Liver (tissue), 9 donors: ENCODE measurements around the gene GMDS. TPM values are rescaled to one million over a fixed set of nuclear protein-coding genes. Genes with fewer than 3 reads are reported as not detected.

Experiments
- DNase-seq: peaks from one replicate; pipeline ENCODE4 v3.0.0-alpha.2; 2017; ENCODE audit warnings: low spot score
- H3K27ac ChIP-seq, 2 donors: one replicate each; pipeline ENCODE4 v1.7.0; 2013; ENCODE audit warnings: inconsistent platforms in 2 of 2, low read length in 2 of 2, control low read depth in 1 of 2, low read depth in 1 of 2, mild to moderate bottlenecking in 1 of 2
- H3K27me3 ChIP-seq, 4 donors: one replicate each; pipeline versions ENCODE4 v1.6.1 to v1.7.0; 2013; ENCODE audit warnings: low read length in 3 of 4, inconsistent platforms in 1 of 4, mild to moderate bottlenecking in 1 of 4, moderate library complexity in 1 of 4; ENCODE audit not compliant: control insufficient read depth in 4 of 4, insufficient read depth in 4 of 4
- H3K36me3 ChIP-seq, 4 donors: one replicate each; pipeline versions ENCODE4 v1.6.1 to v1.7.0; 2013; ENCODE audit warnings: low read length in 3 of 4, mild to moderate bottlenecking in 3 of 4, low read depth in 1 of 4, moderate library complexity in 1 of 4; ENCODE audit not compliant: control insufficient read depth in 4 of 4, insufficient read depth in 3 of 4
- H3K4me1 ChIP-seq, 4 donors: one replicate each; pipeline versions ENCODE4 v1.6.1 to v1.7.0; 2013; ENCODE audit warnings: low read length in 3 of 4, mild to moderate bottlenecking in 3 of 4, moderate library complexity in 1 of 4; ENCODE audit not compliant: control insufficient read depth in 4 of 4, insufficient read depth in 4 of 4
- H3K4me3 ChIP-seq, 3 donors: one replicate each; pipeline versions ENCODE4 v1.6.1 to v1.7.0; 2013; ENCODE audit warnings: low read length in 3 of 3, control low read depth in 1 of 3, low read depth in 1 of 3, mild to moderate bottlenecking in 1 of 3
- H3K9ac ChIP-seq, 2 donors: one replicate each; pipeline ENCODE4 v1.7.0; 2013; ENCODE audit warnings: low read length in 2 of 2, mild to moderate bottlenecking in 2 of 2, moderate library complexity in 2 of 2, control low read depth in 1 of 2, low read depth in 1 of 2
- H3K9me3 ChIP-seq, 4 donors: one replicate each; pipeline versions ENCODE4 v1.6.1 to v1.7.0; 2013; ENCODE audit warnings: low read length in 3 of 4; ENCODE audit not compliant: control insufficient read depth in 4 of 4
- EGR1 ChIP-seq, 2 donors: IDR thresholded peaks; 2 replicates each; pipeline ENCODE4 v1.6.1; 2016 to 2018; ENCODE audit warnings: antibody characterized with exemption in 2 of 2, low read depth in 2 of 2
- FOXA1 ChIP-seq: IDR thresholded peaks from 2 replicates; pipeline ENCODE4 v1.6.1; 2016; ENCODE audit warnings: antibody characterized with exemption
- FOXA2 ChIP-seq: IDR thresholded peaks from 2 replicates; pipeline ENCODE4 v1.6.1; 2016; ENCODE audit warnings: antibody characterized with exemption
- GABPA ChIP-seq, 2 donors: IDR thresholded peaks in 1 of 2; conservative IDR thresholded peaks in 1 of 2; 2 replicates each; pipeline ENCODE4 v1.6.1; 2016; ENCODE audit warnings: antibody characterized with exemption in 2 of 2, mild to moderate bottlenecking in 1 of 2, moderate library complexity in 1 of 2
- HNF4A ChIP-seq, 2 donors: conservative IDR thresholded peaks; 2 replicates each; pipeline ENCODE4 v1.6.1; 2016; ENCODE audit warnings: antibody characterized with exemption in 2 of 2, mild to moderate bottlenecking in 2 of 2
- JUND ChIP-seq, 2 donors: IDR thresholded peaks; 2 replicates each; pipeline ENCODE4 v1.6.1; 2016; ENCODE audit warnings: antibody characterized with exemption in 2 of 2
- RAD21 ChIP-seq, 2 donors: IDR thresholded peaks; 2 replicates each; pipeline ENCODE4 v1.6.1; 2016; ENCODE audit warnings: antibody characterized with exemption in 2 of 2, mild to moderate bottlenecking in 2 of 2
- SP1 ChIP-seq: IDR thresholded peaks from 2 replicates; pipeline ENCODE4 v1.6.1; 2018; ENCODE audit warnings: antibody characterized with exemption, mild to moderate bottlenecking
- TAF1 ChIP-seq: conservative IDR thresholded peaks from 2 replicates; pipeline ENCODE4 v1.6.1; 2016; ENCODE audit warnings: antibody characterized with exemption, mild to moderate bottlenecking
- YY1 ChIP-seq: IDR thresholded peaks from 2 replicates; pipeline ENCODE4 v1.6.1; 2016; ENCODE audit warnings: antibody characterized with exemption, mild to moderate bottlenecking
- WGBS: extraction: QIAGEN DNeasy Blood & Tissue Kit; methylation state at CpG from one replicate; pipeline ENCODE4 v1.1.7; 2013; 5-methylcytosine and 5-hydroxymethylcytosine counted together
- polyA plus RNA-seq, 2 donors: library from polyadenylated mRNA; stranded (reverse) in 1 of 2; unstranded in 1 of 2; fragments of 200-250 nt in 1 of 2; fragments of >200 nt in 1 of 2; fragmentation: Nextera tagmentation in 1 of 2; extraction: Ambion mirVana in 1 of 2; gene quantifications; one replicate each; pipeline versions ENCODE4 v1.2.1 to v1.2.3, GENCODE V29; 2013 to 2015
- total RNA-seq, 2 donors: library from RNA; depleted of rRNA; stranded (reverse); fragments of >200 nt; gene quantifications; one replicate each; pipeline ENCODE4 v1.2.3, GENCODE V29; 2014
- TF ChIP-seq, protein P1 (sequence below): IDR thresholded peaks from 2 replicates; pipeline ENCODE4 v1.6.1; 2016; ENCODE audit warnings: antibody characterized with exemption, mild to moderate bottlenecking
- TF ChIP-seq, protein P2 (sequence below): IDR thresholded peaks from 2 replicates; pipeline ENCODE4 v1.6.1; 2016; ENCODE audit warnings: antibody characterized with exemption
- donor health status: healthy.
- donor health status: healthy.
- donor health status: healthy.
- donor health status: healthy.
- donor health status: healthy.

The GMDS gene
- total and polyA plus RNA-seq, 4 donors = 3.5 to 15.6 (median 13.0) TPM

DNA sequence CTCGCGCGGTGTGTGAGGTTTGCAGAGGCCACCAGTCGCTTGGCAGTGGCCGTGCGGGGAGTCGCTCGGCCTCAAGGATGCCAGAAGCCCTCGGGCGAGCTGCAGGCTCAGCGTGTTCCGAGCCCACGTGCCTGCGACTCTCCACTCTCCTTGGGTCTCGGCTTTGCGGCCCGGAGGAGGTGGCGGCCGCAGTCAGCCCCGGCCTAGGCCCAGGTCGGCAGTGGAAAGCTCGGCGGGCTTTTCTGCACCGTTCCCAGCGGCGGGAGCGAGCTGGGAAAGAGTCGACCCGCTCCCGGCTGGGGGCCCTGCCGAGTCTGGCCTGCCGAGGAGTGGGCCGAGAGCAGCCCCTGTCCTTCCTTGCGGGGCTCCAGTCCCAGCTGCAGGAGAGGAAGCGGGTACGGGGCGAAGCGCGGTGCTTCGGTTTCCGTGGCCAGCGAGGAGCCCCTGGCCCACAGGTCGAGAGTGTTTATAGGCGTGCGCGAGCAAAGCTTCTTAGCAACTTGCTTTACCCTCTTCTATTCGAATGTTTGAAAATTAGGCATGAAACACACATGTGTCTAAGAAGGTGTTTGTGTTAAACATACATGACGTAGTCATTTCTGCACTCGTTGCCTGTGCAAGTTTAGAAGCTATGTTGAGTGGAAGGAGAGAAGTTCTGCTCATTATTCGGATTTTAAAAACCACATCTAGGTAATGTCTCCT is 630.1 kb downstream of the GMDS start:
- Histone ChIP-seq H3K9me3 (peaks cover 0 to 9% (median 1%) of the 10 kb centered on the region in 4 donors), H3K4me3 (peak overlapping the region in 1 of 3 donors; percentile 20), H3K4me1 (peaks cover 14 to 28% (median 20%) of the 10 kb centered on the region in 4 donors), H3K27ac (no peak overlapping the region), H3K27me3 (peaks cover 2 to 33% (median 4%) of the 10 kb centered on the region in 4 donors), H3K9ac (no peak overlapping the region), H3K36me3 (no peaks in the 10 kb centered on the region)
- WGBS = 44% methylated on average over 50 of the region's 50 CpGs
- no peak for TF ChIP-seq TAF1
- TF ChIP-seq FOXA1 = no peak
- TF ChIP-seq, protein P1, sequence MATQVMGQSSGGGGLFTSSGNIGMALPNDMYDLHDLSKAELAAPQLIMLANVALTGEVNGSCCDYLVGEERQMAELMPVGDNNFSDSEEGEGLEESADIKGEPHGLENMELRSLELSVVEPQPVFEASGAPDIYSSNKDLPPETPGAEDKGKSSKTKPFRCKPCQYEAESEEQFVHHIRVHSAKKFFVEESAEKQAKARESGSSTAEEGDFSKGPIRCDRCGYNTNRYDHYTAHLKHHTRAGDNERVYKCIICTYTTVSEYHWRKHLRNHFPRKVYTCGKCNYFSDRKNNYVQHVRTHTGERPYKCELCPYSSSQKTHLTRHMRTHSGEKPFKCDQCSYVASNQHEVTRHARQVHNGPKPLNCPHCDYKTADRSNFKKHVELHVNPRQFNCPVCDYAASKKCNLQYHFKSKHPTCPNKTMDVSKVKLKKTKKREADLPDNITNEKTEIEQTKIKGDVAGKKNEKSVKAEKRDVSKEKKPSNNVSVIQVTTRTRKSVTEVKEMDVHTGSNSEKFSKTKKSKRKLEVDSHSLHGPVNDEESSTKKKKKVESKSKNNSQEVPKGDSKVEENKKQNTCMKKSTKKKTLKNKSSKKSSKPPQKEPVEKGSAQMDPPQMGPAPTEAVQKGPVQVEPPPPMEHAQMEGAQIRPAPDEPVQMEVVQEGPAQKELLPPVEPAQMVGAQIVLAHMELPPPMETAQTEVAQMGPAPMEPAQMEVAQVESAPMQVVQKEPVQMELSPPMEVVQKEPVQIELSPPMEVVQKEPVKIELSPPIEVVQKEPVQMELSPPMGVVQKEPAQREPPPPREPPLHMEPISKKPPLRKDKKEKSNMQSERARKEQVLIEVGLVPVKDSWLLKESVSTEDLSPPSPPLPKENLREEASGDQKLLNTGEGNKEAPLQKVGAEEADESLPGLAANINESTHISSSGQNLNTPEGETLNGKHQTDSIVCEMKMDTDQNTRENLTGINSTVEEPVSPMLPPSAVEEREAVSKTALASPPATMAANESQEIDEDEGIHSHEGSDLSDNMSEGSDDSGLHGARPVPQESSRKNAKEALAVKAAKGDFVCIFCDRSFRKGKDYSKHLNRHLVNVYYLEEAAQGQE = no peak
- no peak for TF ChIP-seq YY1
- TF ChIP-seq EGR1 (IDR thresholded peaks at IDR 0.05; ENCODE audit: low read depth in 2 of 2) = no peak
- TF ChIP-seq RAD21 (IDR thresholded peaks at IDR 0.05) = no peak
- no peak for TF ChIP-seq JUND (IDR thresholded peaks at IDR 0.05)
- TF ChIP-seq, protein P2, sequence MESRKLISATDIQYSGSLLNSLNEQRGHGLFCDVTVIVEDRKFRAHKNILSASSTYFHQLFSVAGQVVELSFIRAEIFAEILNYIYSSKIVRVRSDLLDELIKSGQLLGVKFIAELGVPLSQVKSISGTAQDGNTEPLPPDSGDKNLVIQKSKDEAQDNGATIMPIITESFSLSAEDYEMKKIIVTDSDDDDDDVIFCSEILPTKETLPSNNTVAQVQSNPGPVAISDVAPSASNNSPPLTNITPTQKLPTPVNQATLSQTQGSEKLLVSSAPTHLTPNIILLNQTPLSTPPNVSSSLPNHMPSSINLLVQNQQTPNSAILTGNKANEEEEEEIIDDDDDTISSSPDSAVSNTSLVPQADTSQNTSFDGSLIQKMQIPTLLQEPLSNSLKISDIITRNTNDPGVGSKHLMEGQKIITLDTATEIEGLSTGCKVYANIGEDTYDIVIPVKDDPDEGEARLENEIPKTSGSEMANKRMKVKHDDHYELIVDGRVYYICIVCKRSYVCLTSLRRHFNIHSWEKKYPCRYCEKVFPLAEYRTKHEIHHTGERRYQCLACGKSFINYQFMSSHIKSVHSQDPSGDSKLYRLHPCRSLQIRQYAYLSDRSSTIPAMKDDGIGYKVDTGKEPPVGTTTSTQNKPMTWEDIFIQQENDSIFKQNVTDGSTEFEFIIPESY = no peak
- TF ChIP-seq SP1 = no peak
- TF ChIP-seq FOXA2 = no peak
- TF ChIP-seq HNF4A (conservative IDR thresholded peaks at IDR 0.05) = no peak
- no peak for TF ChIP-seq GABPA (IDR thresholded peaks at IDR 0.05 in 1 of 2, conservative IDR thresholded peaks at IDR 0.05 in 1 of 2)
- no peak for DNase-seq

DNA sequence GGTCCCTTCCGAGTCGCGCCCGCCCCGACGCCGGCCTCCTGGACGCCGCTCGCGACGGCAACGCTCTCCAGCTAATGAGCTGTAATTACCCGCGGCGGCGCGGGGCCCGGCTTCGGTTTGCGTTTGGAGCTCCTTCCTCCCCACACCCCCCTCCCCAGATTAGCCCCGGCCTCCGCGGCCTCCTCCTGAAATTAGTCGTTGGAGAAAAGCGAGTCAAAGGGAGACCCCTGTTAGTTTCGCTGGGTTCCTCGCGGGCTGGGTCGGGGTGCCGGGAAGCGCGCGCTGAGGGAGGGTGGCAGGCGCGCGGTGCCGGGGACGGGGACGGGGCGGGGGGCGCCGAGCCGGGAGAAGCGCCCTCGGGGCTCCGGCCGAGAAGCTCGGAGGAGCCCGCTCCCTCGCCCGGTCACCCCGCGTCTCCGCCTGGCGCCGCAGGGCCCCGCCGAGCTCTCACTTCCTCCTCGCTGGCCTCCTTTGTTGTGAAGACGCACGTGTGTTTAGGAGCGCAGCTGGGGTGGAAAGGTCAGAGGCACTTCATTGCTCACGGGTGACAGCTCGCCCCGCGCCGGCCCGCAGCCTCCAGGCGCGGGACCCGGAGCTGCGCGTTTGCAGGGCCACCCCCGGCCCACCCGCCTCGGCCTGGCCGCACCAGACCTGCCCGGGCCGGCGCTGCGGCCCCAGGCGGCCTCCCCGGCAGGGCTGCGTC is 630.8 kb downstream of the GMDS start:
- peaks cover 2 to 29% (median 4%) of the 10 kb centered on the region in 4 donors for H3K27me3 ChIP-seq
- TF ChIP-seq RAD21 (IDR thresholded peaks at IDR 0.05) = no peak
- no peaks in the 10 kb centered on the region for H3K36me3 ChIP-seq
- peak overlapping the region in 1 of 3 donors; percentile 20 for H3K4me3 ChIP-seq
- H3K9ac ChIP-seq = no peak overlapping the region
- no peak for DNase-seq
- no peak overlapping the region for H3K27ac ChIP-seq
- H3K9me3 ChIP-seq = peaks cover 0 to 9% (median 1%) of the 10 kb centered on the region in 4 donors
- WGBS = 12% methylated on average over 85 of the region's 85 CpGs
- H3K4me1 ChIP-seq = peaks cover 10 to 23% (median 17%) of the 10 kb centered on the region in 4 donors
